Measurements from ENCODE around the gene LASP1.
"Not testable (repeated sequence)": the region's sequence is repeated elsewhere in the genome, so short reads cannot be mapped to it uniquely, and the experiment has no call there.

Gene LASP1

DNA sequence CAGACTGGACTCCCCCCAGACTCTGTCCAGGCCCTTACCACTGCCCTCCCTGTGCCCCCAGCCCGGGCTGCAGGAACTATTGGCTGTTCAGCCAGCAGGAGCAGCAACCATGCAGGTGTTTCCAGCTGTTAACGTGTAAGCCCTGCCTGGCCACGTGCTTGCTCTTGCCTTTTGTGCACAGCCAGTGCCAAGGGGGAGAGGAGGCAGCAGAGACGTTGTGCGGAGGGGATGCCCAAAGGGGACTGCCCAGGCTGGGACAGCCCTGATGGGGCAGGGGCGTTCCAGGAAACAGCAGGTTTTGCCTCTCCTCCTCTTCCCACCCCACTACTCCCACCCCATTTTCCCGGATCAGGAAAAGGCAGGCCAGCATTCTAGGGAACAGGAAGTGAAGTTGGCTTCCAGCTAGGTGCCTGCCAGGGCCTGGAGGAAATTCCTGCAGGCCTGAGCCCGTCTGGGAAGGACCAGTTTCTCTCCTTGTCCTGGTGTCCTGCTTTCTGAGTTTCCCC, 38.9 kb downstream of the LASP1 start:
- DNase-seq (ENCODE audit: low read depth): no peak

DNA sequence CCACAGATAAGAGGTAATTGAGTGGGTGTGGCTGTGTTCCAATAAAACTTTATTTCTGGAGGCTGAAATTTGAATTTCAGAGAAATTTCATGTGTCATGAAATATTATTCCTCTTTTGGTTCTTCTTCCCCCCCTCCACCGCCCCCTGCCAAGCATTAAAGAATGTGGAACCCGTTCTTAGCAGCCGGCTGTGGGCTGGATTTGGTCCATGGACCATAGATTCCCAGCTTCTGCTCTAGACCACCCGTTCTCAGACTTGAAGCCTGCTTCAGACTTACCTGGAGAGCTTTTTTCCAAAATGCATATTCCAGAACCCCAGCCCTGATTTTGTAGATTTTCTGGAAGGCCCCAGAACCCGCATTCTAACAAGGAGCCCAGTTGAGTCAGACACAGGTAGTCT, 40.5 kb downstream of the LASP1 start:
- no peak for DNase-seq (ENCODE audit: low read depth)

DNA sequence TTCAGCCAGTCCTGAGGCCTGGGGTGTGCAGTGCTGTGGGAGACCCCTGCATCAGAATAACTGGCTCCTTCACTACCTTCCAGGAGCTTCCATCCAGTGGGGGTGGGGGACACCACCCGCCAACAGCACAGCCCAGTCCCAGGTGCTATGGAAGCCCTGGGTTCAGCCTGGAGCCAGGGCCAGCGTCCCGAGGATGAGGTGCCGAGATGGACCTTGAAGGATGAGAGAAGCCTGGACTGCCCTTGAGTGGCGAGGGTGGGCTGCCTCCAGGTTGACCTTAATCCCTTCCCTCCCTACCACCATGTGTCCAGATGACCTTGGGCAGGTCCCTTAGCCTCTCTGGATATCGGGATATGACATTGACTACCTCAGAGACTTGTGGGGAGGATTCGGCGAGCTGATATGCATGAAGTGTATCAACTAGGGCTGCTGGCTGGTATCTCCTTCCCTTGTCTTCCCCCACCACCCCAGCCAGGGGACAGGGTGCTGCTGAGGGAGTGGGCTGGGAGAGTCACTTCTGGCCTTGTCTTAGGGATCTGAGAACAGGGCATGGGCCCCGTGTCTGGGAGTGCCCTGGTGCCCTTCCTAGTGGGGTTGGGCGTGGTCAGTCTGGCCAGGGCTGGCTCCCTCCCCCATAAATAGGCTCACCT, 41.3 kb downstream of the LASP1 start:
- DNase-seq (ENCODE audit: low read depth): no peak

DNA sequence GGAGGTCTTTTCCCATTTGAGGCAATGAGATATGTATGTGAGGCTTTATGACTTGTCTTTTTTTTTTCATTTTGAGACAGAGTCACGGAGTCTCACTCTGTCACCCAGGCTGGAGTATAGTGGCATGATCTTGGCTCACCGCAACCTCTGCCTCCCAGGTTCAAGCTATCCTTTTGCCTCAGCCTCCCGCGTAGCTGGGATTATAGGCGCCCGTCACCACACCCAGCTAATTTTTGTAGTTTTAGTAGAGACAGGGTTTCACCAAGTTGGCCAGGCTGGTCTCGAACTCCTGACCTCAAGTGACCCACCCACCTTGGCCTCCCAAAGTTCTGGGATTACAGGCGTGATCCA, 41.8 kb downstream of the LASP1 start:
- not testable (repeated sequence) for DNase-seq (ENCODE audit: low read depth)

DNA sequence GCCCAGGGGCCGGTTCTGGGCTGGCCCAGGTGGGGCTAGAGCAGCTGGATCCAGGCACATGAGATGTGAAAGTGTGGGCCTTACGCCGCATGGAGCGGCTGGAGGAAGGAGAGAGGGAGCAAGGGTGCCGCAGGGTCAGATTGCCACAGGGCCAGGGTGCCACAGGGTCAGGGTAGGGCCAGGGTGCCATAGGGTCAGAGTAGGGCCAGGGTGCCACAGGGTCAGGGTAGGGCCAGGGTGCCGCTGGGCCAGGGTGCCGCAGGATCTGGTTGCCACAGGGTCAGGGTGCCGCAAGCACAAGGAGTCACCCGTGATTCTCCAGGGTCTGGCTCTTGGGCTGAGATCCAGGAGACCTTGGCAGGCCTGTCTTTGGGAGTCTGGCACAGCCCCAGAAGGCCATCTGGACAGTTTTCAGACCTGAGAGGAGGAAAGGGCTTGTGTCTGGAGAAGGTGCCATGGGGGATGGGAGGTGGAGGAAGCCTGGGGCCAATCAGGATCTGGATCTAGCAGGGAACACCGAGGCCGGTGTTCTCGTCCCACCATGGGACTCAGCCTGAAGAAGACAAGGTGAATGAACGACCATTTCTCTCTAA, 42.5 kb downstream of the LASP1 start:
- peak; percentile 87 for DNase-seq (ENCODE audit: low read depth)

DNA sequence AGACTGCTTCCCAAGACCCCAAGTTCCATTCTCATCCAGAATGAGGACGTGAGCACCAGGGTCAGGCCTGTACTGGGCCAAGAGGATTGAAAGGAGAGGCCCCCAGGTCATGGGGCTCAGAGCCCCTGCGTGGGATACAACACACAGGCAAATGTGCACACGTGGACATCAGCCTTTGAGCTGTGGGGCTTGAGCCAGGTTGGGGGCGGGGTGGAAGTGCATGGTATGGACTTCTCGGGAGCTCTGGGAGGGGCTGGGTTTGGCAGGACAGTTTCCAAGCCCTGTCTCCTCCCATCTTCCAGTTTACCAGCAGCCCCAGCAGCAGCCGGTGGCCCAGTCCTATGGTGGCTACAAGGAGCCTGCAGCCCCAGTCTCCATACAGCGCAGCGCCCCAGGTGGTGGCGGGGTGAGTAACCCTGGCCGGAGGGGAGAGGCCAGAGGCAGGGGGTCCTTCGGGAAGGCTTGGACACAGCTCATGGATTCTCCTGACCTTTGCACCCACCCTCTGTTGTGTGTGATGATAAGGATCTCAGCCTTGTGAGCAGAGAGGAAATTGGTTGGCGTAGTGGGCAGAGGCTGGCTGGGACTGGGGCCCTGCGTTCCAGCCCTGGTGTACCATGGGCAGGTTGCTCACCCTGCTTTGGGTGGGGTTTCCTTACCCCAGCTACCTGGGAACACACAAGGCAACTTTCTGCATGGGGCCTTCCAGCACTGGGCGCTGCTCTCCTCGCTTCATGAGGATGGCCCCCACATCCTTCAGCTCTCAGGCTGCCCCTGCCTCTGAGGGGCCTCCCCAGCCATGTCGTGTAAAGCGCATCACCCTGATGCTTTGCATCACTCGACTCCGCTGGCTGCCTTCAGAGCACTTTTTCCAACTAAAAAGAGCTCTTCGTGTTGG, 45.1 kb downstream of the LASP1 start:
- no peak for DNase-seq (ENCODE audit: low read depth)

DNA sequence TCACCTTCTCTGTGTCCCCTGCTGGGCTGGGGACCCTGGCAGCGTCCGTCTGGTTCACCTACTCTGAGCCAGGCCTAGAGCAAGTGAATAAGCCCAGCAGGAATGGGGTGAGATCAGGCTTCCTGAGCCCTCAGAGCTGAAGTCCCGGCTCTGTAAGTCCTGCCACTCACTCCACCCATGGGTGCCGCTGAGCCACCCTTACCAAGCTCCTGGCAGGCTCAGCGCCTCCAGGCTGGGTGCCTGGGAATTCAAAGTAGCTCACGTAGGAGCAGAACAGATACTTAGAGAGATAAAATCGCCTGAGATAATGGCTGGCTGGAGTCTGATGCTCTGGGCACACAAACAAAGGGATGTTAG, 45.8 kb downstream of the LASP1 start:
- DNase-seq (ENCODE audit: low read depth): no peak

DNA sequence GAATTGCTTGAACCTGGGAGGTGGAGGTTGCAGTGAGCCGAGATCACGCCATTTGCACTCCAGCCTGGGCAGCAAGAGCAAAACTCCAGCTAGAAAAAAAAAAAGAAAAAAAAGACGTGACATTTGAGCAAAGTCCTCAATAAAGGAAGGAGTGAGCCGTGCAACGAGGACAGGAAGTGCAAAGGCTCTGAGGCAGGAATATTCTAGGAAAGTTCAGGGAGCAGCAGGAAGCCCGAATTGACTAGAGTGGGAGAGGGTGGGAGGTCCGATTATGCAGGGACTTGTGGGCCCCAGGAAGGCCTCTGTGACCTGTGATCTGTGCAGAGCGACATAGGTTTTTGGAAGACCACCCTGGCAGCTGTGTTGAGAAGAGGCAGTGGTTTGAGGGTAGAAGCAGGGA, 46.9 kb downstream of the LASP1 start:
- DNase-seq (ENCODE audit: low read depth): no peak

DNA sequence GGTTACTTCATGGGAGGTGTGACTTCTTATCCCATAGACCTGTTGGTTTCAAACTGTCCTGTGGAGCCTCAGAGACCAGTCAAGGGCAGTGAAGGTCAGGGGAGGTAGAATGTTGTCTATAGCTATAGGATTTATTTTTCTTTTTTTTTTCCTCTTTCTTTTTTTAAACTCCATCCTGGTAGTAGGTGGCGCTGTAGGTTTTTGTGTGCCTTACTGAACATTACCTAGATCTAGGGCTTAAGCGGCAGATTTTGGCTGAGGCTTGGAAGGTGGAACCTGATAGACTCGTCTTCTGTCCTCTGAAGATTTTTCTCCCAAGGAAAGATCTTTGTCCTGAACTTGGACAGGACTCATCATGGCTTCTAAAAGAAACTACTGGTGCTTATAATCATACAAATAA, 47.4 kb downstream of the LASP1 start:
- DNase-seq (ENCODE audit: low read depth): no peak

DNA sequence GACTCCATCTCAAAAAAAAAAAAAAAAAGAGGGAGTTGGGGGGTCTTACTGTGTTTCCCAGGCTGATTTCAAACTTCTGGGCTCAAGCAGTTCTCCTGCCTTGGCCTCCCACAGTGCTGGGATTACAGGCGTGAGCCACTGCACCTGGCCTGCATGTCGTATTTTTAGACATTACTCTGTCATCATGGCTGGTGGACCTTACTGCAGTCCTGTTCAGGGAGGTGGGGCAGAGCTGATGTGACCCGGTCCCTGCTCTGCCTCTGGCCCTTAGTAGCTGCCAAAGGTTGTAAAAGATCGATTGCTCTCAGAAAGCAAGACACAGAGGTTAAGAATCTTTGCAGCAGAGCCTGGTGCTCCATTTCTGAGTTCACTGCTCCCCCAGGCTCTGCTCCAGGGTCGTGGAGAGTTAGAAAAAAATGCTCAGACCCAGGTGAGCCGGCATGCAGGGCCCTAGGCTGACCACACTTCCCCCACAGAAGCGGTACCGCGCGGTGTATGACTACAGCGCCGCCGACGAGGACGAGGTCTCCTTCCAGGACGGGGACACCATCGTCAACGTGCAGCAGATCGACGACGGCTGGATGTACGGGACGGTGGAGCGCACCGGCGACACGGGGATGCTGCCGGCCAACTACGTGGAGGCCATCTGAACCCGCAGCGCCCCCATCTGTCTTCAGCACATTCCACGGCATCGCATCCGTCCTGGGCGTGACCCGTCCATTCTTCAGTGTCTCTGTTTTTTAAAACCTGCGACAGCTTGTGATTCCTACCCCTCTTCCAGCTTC, 48.5 kb downstream of the LASP1 start:
- DNase-seq (ENCODE audit: low read depth): no peak

DNA sequence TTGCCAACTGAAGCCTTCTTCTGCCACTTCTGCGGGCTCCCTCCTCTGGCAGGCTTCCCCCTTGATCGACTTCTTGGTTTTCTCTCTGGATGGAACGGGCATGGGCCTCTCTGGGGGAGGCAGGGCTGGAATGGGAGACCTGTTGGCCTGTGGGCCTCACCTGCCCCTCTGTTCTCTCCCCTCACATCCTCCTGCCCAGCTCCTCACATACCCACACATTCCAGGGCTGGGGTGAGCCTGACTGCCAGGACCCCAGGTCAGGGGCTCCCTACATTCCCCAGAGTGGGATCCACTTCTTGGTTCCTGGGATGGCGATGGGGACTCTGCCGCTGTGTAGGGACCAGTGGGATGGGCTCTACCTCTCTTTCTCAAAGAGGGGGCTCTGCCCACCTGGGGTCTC, 49.1 kb downstream of the LASP1 start:
- DNase-seq (ENCODE audit: low read depth): no peak

DNA sequence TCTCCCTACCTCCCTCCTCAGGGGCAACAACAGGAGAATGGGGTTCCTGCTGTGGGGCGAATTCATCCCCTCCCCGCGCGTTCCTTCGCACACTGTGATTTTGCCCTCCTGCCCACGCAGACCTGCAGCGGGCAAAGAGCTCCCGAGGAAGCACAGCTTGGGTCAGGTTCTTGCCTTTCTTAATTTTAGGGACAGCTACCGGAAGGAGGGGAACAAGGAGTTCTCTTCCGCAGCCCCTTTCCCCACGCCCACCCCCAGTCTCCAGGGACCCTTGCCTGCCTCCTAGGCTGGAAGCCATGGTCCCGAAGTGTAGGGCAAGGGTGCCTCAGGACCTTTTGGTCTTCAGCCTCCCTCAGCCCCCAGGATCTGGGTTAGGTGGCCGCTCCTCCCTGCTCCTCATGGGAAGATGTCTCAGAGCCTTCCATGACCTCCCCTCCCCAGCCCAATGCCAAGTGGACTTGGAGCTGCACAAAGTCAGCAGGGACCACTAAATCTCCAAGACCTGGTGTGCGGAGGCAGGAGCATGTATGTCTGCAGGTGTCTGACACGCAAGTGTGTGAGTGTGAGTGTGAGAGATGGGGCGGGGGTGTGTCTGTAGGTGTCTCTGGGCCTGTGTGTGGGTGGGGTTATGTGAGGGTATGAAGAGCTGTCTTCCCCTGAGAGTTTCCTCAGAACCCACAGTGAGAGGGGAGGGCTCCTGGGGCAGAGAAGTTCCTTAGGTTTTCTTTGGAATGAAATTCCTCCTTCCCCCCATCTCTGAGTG, 49.6 kb downstream of the LASP1 start:
- DNase-seq (ENCODE audit: low read depth): no peak

DNA sequence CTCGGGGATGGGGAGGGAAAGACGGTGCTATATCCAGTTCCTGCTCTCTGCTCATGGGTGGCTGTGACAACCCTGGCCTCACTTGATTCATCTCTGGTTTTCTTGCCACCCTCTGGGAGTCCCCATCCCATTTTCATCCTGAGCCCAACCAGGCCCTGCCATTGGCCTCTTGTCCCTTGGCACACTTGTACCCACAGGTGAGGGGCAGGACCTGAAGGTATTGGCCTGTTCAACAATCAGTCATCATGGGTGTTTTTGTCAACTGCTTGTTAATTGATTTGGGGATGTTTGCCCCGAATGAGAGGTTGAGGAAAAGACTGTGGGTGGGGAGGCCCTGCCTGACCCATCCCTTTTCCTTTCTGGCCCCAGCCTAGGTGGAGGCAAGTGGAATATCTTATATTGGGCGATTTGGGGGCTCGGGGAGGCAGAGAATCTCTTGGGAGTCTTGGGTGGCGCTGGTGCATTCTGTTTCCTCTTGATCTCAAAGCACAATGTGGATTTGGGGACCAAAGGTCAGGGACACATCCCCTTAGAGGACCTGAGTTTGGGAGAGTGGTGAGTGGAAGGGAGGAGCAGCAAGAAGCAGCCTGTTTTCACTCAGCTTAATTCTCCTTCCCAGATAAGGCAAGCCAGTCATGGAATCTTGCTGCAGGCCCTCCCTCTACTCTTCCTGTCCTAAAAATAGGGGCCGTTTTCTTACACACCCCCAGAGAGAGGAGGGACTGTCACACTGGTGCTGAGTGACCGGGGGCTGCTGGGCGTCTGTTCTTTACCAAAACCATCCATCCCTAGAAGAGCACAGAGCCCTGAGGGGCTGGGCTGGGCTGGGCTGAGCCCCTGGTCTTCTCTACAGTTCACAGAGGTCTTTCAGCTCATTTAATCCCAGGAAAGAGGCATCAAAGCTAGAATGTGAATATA, 50.8 kb downstream of the LASP1 start:
- no peak for DNase-seq (ENCODE audit: low read depth)

DNA sequence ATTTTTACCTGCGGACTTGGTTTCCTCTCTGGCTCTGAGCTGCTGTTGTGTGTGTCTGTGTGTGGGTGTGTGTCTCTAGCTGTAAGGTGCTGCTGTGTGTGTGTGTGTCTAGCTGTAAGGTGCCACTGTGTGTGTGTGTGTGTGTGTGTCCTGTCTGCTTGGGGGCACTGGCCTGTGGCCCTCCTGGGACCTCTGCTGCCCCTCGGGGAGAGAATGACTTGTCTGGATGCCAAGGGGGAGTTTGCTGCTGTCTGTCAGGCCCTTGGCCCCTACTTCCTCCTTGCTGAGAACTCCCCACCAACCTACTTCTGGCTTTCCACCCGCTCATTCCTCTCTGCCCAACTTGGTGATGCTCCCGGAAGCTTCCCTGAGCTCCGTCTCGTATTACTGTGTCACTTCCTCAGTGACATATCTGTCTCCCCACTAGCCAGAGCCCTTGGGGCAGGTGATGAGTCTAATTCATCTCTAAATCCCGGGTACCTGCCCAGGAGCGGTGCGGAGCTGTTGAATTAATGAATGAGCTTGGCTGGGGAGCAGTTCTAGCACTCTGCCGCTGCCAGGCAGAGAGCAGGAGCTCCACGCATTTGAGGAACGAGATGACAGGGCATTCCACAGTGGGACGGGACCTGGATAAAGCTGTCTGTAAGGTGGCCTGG, 52.0 kb downstream of the LASP1 start:
- DNase-seq (ENCODE audit: low read depth): no peak

DNA sequence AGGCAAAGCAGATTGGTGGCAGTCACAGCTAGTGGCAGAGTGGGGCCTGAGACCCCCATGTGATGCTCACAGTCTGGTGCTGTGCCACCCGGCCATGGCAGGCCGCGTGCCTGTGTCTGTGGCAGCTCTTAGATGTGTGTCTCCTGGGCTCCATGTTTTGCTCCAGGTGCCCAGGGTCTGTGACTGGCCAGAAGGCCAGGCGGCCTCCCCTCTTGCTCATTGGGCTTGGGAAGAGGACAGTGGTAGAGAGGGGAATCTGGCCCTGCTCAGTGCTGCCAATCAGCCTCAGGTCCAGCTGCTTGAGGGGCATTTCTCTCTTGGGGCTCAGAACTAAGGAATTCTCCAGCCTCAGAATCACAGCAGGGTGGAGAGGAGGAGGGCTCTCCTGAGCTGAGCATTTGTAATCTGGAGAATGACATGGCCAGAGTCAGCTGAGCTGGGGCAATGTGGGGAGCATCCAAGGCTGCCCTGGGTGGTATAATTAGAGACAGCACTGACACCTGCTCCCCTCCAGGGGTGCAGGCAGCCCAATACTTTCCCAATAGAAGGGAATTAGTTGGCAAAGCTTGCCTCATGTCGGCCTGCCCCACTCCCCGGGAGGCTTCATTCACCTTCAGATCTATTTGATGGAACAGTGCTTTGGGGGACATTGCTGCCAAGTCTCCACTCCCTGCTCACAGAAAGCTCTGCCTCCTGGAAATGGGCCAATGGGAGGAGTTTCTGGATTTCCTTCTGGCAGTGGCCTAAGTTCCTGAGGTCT, 52.9 kb downstream of the LASP1 start:
- DNase-seq (ENCODE audit: low read depth): peak; percentile 70

DNA sequence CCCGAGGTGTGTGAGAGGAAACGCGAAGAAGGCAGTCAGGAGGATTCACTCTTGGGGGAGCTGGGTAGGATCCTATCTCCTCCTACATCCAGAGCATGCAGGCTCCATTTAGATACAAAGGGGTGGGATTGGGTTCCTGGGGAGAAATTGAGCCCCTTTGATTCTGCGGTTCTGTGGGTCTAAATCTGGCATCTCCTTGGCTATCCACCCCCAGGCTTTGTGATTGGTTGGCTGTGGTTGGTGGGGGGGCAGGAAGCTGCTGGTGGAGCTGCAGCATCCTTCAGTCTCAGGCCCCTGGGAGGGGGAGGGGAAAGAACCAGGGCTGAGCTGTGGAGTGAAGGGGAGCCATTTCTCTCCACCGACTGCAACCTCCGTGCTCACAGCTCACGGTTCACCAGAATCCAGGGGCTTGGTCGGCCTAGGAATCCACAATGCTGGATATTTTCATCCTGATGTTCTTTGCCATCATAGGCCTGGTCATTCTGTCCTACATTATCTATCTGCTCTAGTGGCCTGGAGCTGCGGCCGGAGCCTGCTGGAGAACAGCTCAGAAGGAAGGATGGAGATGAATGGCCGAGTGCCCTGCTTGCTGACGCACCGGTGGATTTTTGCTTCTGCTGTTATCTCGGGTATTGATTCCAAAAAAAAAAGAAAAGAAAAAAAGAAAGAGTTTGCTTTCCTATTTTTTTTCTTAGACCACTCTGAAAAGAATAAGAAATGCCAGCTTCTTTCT, 55.6 kb downstream of the LASP1 start, which contains the start of gene LASP1NB:
Gene LASP1NB (plus strand): TSS at position 352 of the 733 bp plus-strand sequence.
- peak; percentile 63 for DNase-seq (ENCODE audit: low read depth)

DNA sequence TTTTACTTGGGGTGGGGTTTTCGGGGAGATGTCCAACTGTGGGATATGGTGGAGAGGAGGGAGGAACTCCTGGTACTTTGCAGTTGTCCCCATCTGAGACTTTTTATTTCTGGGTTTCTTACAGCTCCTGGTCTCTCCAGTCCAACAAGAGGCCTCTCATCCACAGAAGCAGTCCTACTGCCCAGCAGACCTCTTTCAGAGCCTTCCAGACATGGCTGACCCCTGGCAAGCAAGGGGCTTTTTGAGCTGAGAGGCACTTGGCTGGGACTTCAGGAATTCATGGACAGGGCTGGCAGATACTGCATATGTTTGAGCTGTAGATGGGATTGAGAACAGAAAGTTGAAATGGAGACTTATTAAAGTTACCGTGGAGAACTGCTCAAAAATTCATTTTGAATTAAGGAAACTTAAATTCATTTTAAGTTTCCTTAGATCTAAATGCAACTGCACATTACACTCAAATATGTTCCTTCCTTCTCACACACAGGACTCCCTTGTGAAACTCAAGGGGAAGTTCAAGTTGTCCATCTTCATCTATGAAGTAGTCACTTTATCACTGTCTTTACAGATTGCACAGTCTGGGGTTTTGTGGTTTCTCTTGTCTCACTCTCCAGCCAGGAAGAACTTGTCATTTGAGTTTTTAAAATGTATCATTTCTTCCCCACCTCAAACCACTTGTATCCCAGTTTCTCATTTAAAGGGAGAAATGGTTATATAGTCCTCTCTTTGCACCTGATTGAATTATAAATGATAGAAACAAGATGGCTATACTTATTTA, 56.6 kb downstream of the LASP1 start:
- DNase-seq (ENCODE audit: low read depth): peak; percentile 92

DNA sequence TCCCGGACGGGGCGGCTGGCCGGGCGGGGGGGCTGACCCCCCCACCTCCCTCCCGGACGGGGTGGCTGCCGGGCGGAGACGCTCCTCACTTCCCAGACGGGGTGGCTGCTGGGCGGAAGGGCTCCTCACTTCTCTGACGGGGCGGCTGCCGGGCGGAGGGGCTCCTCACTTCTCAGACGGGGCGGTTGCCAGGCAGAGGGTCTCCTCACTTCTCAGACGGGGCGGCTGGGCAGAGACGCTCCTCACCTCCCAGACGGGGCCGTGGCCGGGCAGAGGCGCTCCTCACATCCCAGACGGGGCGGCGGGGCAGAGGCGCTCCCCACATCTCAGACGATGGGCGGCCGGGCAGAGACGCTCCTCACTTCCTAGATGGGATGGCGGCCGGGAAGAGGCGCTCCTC, 60.9 kb downstream of the LASP1 start:
- DNase-seq (ENCODE audit: low read depth): not testable (repeated sequence)

Measured in amniotic epithelial cell (primary cell).